VCaP (cell line): ENCODE data around the gene GJC3.

Experiments
- H3K27ac ChIP-seq: fragments of 450-650 bp; 2 replicates; pipeline ENCODE4 v1.5.1; 2017
- TF ChIP-seq, protein P1 (sequence below): fragments of 450-650 bp; conservative IDR thresholded peaks from 2 replicates; pipeline ENCODE4 v1.5.1; 2017; ENCODE audit warnings: mild to moderate bottlenecking, moderate library complexity

GJC3 gene

DNA sequence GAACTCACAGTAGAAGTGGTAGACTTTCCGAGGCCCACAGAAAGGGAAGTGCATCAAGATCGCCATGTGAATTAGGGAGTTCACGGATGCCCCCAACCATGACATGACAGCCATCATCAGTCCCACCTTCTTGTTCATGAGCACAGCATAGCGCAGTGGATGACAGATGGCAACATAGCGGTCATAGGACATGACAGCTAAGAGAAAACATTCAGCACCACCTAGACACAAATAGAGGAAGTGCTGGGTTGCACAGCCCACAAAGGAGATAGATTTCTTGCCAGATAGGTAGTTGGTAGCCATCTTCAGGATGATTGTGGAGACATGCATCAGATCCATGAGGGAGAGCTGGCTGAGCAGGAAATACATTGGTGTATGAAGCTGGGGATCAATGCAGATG is 52.9 kb downstream of the GJC3 start:
- no peak overlapping the region for H3K27ac ChIP-seq
- TF ChIP-seq, protein P1, sequence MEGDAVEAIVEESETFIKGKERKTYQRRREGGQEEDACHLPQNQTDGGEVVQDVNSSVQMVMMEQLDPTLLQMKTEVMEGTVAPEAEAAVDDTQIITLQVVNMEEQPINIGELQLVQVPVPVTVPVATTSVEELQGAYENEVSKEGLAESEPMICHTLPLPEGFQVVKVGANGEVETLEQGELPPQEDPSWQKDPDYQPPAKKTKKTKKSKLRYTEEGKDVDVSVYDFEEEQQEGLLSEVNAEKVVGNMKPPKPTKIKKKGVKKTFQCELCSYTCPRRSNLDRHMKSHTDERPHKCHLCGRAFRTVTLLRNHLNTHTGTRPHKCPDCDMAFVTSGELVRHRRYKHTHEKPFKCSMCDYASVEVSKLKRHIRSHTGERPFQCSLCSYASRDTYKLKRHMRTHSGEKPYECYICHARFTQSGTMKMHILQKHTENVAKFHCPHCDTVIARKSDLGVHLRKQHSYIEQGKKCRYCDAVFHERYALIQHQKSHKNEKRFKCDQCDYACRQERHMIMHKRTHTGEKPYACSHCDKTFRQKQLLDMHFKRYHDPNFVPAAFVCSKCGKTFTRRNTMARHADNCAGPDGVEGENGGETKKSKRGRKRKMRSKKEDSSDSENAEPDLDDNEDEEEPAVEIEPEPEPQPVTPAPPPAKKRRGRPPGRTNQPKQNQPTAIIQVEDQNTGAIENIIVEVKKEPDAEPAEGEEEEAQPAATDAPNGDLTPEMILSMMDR: no peak
